ENCODE results near the gene GPR61.

GRCh38 chr1:109570414-109570813 is 30.7 kb downstream of the GPR61 start:
- TF ChIP-seq POLR2A (IDR thresholded peaks at IDR 0.05) = no peak
- no peak for TF ChIP-seq CTCF (IDR thresholded peaks at IDR 0.05)

All from heart left ventricle (tissue), 13 donors.